AG04450 (cell line): ENCODE results near the gene GPLD1. TPM values are rescaled to one million over a fixed set of nuclear protein-coding genes. Genes with fewer than 3 reads are reported as not detected.

Source experiments
- CTCF ChIA-PET: fragments of 300-600, 350-600 bp; formaldehyde crosslinking; extraction: SDS; loops from one replicate; lab custom pipeline; 2022; ENCODE audit warnings: antibody characterized with exemption, inconsistent platforms; lab: Charles Lee
- POLR2A ChIA-PET: fragments of 350-600 bp; formaldehyde crosslinking; extraction: SDS; loops from one replicate; lab custom pipeline; 2021; ENCODE audit warnings: antibody characterized with exemption, inconsistent platforms; lab: Yijun Ruan, JAX
- DNase-seq: peaks from one replicate; pipeline ENCODE4 v3.0.0-alpha.2; 2011; ENCODE audit warnings: low read depth, low spot score
- H3K27ac ChIP-seq: one replicate; pipeline ENCODE4 v1.5.1; 2012; ENCODE audit warnings: low read depth, low read length, control low read depth
- H3K27me3 ChIP-seq: one replicate; pipeline ENCODE4 v1.6.0; 2012; ENCODE audit warnings: low read length; ENCODE audit not compliant: control insufficient read depth, insufficient read depth
- H3K4me3 ChIP-seq: 2 replicates; pipeline ENCODE4 v1.5.1; 2011; ENCODE audit warnings: mild to moderate bottlenecking, low read depth, low read length, control low read depth
- H3K9me3 ChIP-seq: 2 replicates; pipeline ENCODE4 v1.5.1; 2012; ENCODE audit warnings: low read length; ENCODE audit not compliant: control insufficient read depth, insufficient read depth
- CTCF ChIP-seq: IDR thresholded peaks from 2 replicates; pipeline ENCODE4 v1.5.1; 2011; ENCODE audit warnings: low read depth, low read length, control low read depth, inconsistent platforms
- polyA plus RNA-seq: library from polyadenylated mRNA; depleted of rRNA; stranded (reverse); fragments of >200 nt; gene quantifications from 2 replicates; pipeline ENCODE4 v1.2.3, GENCODE V29; 2011

GPLD1 gene
- polyA plus RNA-seq, 1 experiment, result 0.04 TPM

GRCh38 chr6:24448828-24449525 lies 40.4 kb downstream of the GPLD1 start:
- H3K4me3 ChIP-seq, result no peak overlapping the region
- no peaks in the 10 kb centered on the region for H3K27me3 ChIP-seq
- H3K27ac ChIP-seq, result no peak overlapping the region
- ChIA-PET POLR2A (no interaction called here), CTCF (no interaction called here)
- DNase-seq, result no peak
- no peaks in the 10 kb centered on the region; the same call in 1 of the 2 replicates for H3K9me3 ChIP-seq
- no peak for TF ChIP-seq CTCF

GRCh38 chr6:24448396-24448795 lies 41.0 kb downstream of the GPLD1 start:
- no peak for DNase-seq
- CTCF ChIA-PET, result no interaction called here

GRCh38 chr6:24446670-24447069 lies 42.7 kb downstream of the GPLD1 start:
- no peak for DNase-seq
- TF ChIP-seq CTCF, result no peak
- ChIA-PET CTCF (no interaction called here), POLR2A (no interaction called here)
- no peak overlapping the region for H3K27ac ChIP-seq
- no peaks in the 10 kb centered on the region; the same call in 1 of the 2 replicates for H3K9me3 ChIP-seq
- H3K4me3 ChIP-seq, result no peak overlapping the region
- no peaks in the 10 kb centered on the region for H3K27me3 ChIP-seq

More at GRCh38 chr6:24448396-24448795, 41.0 kb downstream of the GPLD1 start:
- H3K27ac ChIP-seq, result no peak overlapping the region
- H3K27me3 ChIP-seq, result no peaks in the 10 kb centered on the region
- H3K9me3 ChIP-seq, result no peaks in the 10 kb centered on the region; the same call in 1 of the 2 replicates
- POLR2A ChIA-PET, result no interaction called here
- TF ChIP-seq CTCF, result no peak
- H3K4me3 ChIP-seq, result no peak overlapping the region

- DNase-seq, result no peak
- TF ChIP-seq CTCF, result no peak
- ChIA-PET POLR2A (no interaction called here), CTCF (interaction anchor here (0.5 kb wide), 1 partner anchor 76 kb away, joined by 5 read pairs; no protein-coding TSS in a partner anchor)
- H3K9me3 ChIP-seq, result no peaks in the 10 kb centered on the region; the same call in 1 of the 2 replicates
- no peaks in the 10 kb centered on the region for H3K27me3 ChIP-seq
- no peak overlapping the region for H3K4me3 ChIP-seq
- no peak overlapping the region for H3K27ac ChIP-seq
These were observed 43.7 kb downstream of the GPLD1 start for GRCh38 chr6:24445704-24446103.

- no peaks in the 10 kb centered on the region; the same call in 1 of the 2 replicates for H3K9me3 ChIP-seq
- TF ChIP-seq CTCF, result no peak
- H3K4me3 ChIP-seq, result no peak overlapping the region
- H3K27ac ChIP-seq, result no peak overlapping the region
- POLR2A ChIA-PET, result no interaction called here
- CTCF ChIA-PET, result interaction anchor here (2.3 kb wide), 1 partner anchor 14 kb away, joined by 10 read pairs; no protein-coding TSS in a partner anchor
- no peaks in the 10 kb centered on the region for H3K27me3 ChIP-seq
- no peak for DNase-seq
These were observed 44.8 kb downstream of the GPLD1 start for GRCh38 chr6:24444588-24444987.
